HepG2 (cell line): ENCODE results near the gene EIF4G2. TPM values are rescaled to one million over a fixed set of nuclear protein-coding genes. Genes with fewer than 3 reads are reported as not detected.

Experiments used
- AGO2 ChIP-seq: fragments of 200-400 bp; formaldehyde crosslinking; optimal IDR thresholded peaks from 2 replicates; pipeline ENCODE3; 2017; ENCODE audit warnings: mild to moderate bottlenecking, low read depth, low read length, moderate library complexity
- CBX1 ChIP-seq: IDR thresholded peaks from one replicate; pipeline ENCODE4 v1.6.1; 2016; ENCODE audit warnings: antibody characterized with exemption, low read depth
- CEBPG ChIP-seq: IDR thresholded peaks from 2 replicates; pipeline ENCODE4 v1.6.1; 2016
- HOXA7 ChIP-seq: sonication (generic); formaldehyde crosslinking; IDR thresholded peaks from 2 replicates; pipeline ENCODE4 v1.8.1; 2022; ENCODE audit warnings: mild to moderate bottlenecking, missing genetic modification reagents, moderate library complexity
- SALL1 ChIP-seq: sonication (generic); formaldehyde crosslinking; IDR thresholded peaks from 2 replicates; pipeline ENCODE4 v1.8.0; 2022; ENCODE audit warnings: mild to moderate bottlenecking, missing genetic modification reagents
- TAF1 ChIP-seq: sonication (generic); formaldehyde crosslinking; IDR thresholded peaks from 2 replicates; pipeline ENCODE4 v1.4.0; 2020; ENCODE audit warnings: missing genetic modification reagents
- ZNF367 ChIP-seq: sonication (generic); formaldehyde crosslinking; IDR thresholded peaks from 2 replicates; pipeline ENCODE4 v1.4.0; 2020; ENCODE audit warnings: missing genetic modification reagents, borderline replicate concordance
- ZNF44 ChIP-seq: sonication (generic); formaldehyde crosslinking; IDR thresholded peaks from 2 replicates; pipeline ENCODE4 v1.5.1; 2020; ENCODE audit warnings: mild to moderate bottlenecking, missing genetic modification reagents
- ZNF496 ChIP-seq: sonication (generic); formaldehyde crosslinking; IDR thresholded peaks from 2 replicates; pipeline ENCODE4 v1.8.1; 2023; ENCODE audit warnings: mild to moderate bottlenecking, moderate library complexity, missing genetic modification reagents; ENCODE audit not compliant: insufficient replicate concordance
- ZNF501 ChIP-seq: sonication (generic); formaldehyde crosslinking; IDR thresholded peaks from 2 replicates; pipeline ENCODE4 v1.5.1; 2020; ENCODE audit warnings: mild to moderate bottlenecking, moderate library complexity, missing genetic modification reagents
- ZNF567 ChIP-seq: sonication (generic); formaldehyde crosslinking; IDR thresholded peaks from 2 replicates; pipeline ENCODE4 v1.8.1; 2023; ENCODE audit warnings: mild to moderate bottlenecking, missing genetic modification reagents, borderline replicate concordance
- polyA plus RNA-seq, 8 experiments: library from polyadenylated mRNA; depleted of rRNA in 3 of 8; stranded (reverse) in 7 of 8; unstranded in 1 of 8; fragments of >200 nt; fragmentation: Illumina TruSeq in 4 of 8; extraction: Trizol in 4 of 8; gene quantifications; 2 replicates each; pipeline versions ENCODE4 v1.2.1 to v1.2.3, GENCODE V29; 2011 to 2016; ENCODE audit warnings: low read depth in 4 of 8, missing spikeins in 1 of 8, mixed read lengths in 1 of 8; ENCODE audit not compliant: insufficient read depth in 1 of 8
- total RNA-seq, 5 experiments: library from RNA; depleted of rRNA; stranded (reverse); fragments of >200 nt; fragmentation: Illumina TruSeq; extraction: Trizol; gene quantifications; 2 replicates each; pipeline ENCODE4 v1.2.3, GENCODE V29; 2016; ENCODE audit warnings: low read depth in 1 of 5
- TF ChIP-seq, protein P1 (sequence below): sonication (generic); formaldehyde crosslinking; IDR thresholded peaks from 2 replicates; pipeline ENCODE4 v1.5.0; 2020; ENCODE audit warnings: missing genetic modification reagents
- TF ChIP-seq, protein P2 (sequence below): sonication (generic); formaldehyde crosslinking; IDR thresholded peaks from 2 replicates; pipeline ENCODE4 v1.5.0; 2020; ENCODE audit warnings: mild to moderate bottlenecking, missing genetic modification reagents, borderline replicate concordance
- TF ChIP-seq, protein P3 (sequence below): sonication (generic); formaldehyde crosslinking; IDR thresholded peaks from 2 replicates; pipeline ENCODE4 v1.4.0; 2020; ENCODE audit warnings: missing genetic modification reagents
- TF ChIP-seq, protein P4 (sequence below): sonication (generic); formaldehyde crosslinking; IDR thresholded peaks from 2 replicates; pipeline ENCODE4; 2020; ENCODE audit warnings: missing genetic modification reagents, mild to moderate bottlenecking, borderline replicate concordance
- TF ChIP-seq, protein P5 (sequence below): fragments of 450-650 bp; IDR thresholded peaks from 2 replicates; pipeline ENCODE4 v1.6.1; 2016

Gene EIF4G2
- total and polyA plus RNA-seq, 2 of the 13 experiments (the other 11 are each of a cell fraction or from before 2014, with no cell fraction given) = 362 to 546 TPM

DNA sequence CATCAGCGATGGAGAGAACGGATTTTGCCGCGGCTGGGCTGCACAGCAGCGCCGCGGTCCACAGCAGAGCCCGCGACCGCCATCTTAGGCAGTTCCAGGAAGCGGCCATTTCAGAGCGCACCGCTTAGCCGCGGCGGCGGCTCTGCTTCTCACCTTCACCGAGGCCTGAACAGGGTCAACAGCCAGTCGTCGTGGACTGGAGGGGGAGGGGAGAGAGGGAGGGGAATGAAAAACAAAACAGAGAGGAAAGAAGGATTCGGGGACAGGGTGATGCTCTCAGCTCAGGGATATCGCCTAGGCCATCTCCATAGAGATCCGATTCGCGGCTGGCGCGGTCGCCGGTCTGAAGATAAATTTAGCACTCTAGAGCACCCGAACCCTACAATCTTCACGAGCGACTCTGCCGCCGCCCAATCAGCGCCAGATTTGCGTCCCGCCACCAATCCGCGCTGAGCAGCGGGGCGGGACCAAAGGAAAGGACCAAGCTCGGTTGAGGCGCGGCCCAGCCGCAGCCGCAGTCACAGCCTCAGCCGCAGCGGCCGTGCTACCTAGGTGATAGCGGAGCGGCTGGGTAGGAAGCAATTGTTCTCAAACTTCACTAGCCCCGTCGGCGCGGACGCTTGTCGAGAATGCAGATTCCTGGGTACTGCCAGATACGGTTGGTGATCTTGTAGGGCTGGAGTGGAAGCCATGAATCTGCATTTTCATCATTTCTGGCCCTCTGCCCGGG lies 49.1 kb upstream of the EIF4G2 start, which contains the start of gene ZBED5 (continued):
- TF ChIP-seq ZNF496 (CRISPR knock-in tag) (no peak), ZNF44 (CRISPR knock-in tag) (no peak; the same call in 1 of the 2 replicates), ZNF567 (CRISPR knock-in tag) (no peak), CEBPG (no peak), TAF1 (CRISPR knock-in tag) (peak; percentile 83), SALL1 (CRISPR knock-in tag) (peak; percentile 55), AGO2 (peak; percentile 87), HOXA7 (CRISPR knock-in tag) (no peak), CBX1 (no peak), ZNF367 (CRISPR knock-in tag) (peak; percentile 70; the same call in 1 of the 2 replicates), ZNF501 (CRISPR knock-in tag) (peak; percentile 29; the same call in 1 of the 2 replicates)
- TF ChIP-seq, protein P1, sequence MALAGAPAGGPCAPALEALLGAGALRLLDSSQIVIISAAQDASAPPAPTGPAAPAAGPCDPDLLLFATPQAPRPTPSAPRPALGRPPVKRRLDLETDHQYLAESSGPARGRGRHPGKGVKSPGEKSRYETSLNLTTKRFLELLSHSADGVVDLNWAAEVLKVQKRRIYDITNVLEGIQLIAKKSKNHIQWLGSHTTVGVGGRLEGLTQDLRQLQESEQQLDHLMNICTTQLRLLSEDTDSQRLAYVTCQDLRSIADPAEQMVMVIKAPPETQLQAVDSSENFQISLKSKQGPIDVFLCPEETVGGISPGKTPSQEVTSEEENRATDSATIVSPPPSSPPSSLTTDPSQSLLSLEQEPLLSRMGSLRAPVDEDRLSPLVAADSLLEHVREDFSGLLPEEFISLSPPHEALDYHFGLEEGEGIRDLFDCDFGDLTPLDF = 0 out of 2 replicates have a peak, but pooled peaks have one; percentile 33
- TF ChIP-seq, protein P2, sequence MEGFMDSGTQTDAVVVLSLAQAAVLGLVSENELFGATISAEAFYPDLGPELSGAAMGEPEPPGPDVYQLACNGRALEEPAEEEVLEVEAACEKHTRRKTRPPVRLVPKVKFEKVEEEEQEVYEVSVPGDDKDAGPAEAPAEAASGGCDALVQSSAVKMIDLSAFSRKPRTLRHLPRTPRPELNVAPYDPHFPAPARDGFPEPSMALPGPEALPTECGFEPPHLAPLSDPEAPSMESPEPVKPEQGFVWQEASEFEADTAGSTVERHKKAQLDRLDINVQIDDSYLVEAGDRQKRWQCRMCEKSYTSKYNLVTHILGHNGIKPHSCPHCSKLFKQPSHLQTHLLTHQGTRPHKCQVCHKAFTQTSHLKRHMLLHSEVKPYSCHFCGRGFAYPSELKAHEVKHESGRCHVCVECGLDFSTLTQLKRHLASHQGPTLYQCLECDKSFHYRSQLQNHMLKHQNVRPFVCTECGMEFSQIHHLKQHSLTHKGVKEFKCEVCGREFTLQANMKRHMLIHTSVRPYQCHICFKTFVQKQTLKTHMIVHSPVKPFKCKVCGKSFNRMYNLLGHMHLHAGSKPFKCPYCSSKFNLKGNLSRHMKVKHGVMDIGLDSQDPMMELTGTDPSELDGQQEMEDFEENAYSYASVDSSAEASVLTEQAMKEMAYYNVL (CRISPR knock-in tag) = peak; percentile 61; the same call in 1 of the 2 replicates
- TF ChIP-seq, protein P3, sequence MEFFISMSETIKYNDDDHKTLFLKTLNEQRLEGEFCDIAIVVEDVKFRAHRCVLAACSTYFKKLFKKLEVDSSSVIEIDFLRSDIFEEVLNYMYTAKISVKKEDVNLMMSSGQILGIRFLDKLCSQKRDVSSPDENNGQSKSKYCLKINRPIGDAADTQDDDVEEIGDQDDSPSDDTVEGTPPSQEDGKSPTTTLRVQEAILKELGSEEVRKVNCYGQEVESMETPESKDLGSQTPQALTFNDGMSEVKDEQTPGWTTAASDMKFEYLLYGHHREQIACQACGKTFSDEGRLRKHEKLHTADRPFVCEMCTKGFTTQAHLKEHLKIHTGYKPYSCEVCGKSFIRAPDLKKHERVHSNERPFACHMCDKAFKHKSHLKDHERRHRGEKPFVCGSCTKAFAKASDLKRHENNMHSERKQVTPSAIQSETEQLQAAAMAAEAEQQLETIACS (CRISPR knock-in tag) = no peak
- TF ChIP-seq, protein P4, sequence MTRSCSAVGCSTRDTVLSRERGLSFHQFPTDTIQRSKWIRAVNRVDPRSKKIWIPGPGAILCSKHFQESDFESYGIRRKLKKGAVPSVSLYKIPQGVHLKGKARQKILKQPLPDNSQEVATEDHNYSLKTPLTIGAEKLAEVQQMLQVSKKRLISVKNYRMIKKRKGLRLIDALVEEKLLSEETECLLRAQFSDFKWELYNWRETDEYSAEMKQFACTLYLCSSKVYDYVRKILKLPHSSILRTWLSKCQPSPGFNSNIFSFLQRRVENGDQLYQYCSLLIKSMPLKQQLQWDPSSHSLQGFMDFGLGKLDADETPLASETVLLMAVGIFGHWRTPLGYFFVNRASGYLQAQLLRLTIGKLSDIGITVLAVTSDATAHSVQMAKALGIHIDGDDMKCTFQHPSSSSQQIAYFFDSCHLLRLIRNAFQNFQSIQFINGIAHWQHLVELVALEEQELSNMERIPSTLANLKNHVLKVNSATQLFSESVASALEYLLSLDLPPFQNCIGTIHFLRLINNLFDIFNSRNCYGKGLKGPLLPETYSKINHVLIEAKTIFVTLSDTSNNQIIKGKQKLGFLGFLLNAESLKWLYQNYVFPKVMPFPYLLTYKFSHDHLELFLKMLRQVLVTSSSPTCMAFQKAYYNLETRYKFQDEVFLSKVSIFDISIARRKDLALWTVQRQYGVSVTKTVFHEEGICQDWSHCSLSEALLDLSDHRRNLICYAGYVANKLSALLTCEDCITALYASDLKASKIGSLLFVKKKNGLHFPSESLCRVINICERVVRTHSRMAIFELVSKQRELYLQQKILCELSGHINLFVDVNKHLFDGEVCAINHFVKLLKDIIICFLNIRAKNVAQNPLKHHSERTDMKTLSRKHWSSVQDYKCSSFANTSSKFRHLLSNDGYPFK (CRISPR knock-in tag) = peak; percentile 96
- TF ChIP-seq, protein P5, sequence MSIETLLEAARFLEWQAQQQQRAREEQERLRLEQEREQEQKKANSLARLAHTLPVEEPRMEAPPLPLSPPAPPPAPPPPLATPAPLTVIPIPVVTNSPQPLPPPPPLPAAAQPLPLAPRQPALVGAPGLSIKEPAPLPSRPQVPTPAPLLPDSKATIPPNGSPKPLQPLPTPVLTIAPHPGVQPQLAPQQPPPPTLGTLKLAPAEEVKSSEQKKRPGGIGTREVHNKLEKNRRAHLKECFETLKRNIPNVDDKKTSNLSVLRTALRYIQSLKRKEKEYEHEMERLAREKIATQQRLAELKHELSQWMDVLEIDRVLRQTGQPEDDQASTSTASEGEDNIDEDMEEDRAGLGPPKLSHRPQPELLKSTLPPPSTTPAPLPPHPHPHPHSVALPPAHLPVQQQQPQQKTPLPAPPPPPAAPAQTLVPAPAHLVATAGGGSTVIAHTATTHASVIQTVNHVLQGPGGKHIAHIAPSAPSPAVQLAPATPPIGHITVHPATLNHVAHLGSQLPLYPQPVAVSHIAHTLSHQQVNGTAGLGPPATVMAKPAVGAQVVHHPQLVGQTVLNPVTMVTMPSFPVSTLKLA = no peak
